Stimulated activated CD4-positive, alpha-beta T cell treated with anti-CD3 and anti-CD28 coated beads, TNF-alpha, amount 100 ng/mL, for 1 hour (primary cell): ENCODE measurements around the gene RPEL1.
A peak's percentile ranks its signal among the peaks of the same experiment; 100 is the strongest.

ENCODE experiments used
- DNase-seq, 3 donors: peaks; one replicate each; pipeline ENCODE4 v3.0.0-alpha.2; 2020; ENCODE audit warnings: low read depth in 3 of 3, low spot score in 1 of 3

Gene RPEL1

GRCh38 chr10:103278537-103278823 lies 32.8 kb downstream of the RPEL1 start:
- no peak for DNase-seq

GRCh38 chr10:103278862-103279298 lies 33.2 kb downstream of the RPEL1 start:
- peak in 1 of 3 donors; percentile 16 for DNase-seq

GRCh38 chr10:103280031-103280430 lies 34.3 kb downstream of the RPEL1 start:
- DNase-seq, result no peak

- no peak for DNase-seq
Observed at GRCh38 chr10:103280506-103280905, 34.8 kb downstream of the RPEL1 start.

- no peak for DNase-seq
Observed at GRCh38 chr10:103281753-103282152, 36.1 kb downstream of the RPEL1 start.

- DNase-seq, result no peak
Observed at GRCh38 chr10:103282961-103283360, 37.3 kb downstream of the RPEL1 start.

GRCh38 chr10:103284170-103284569 lies 38.5 kb downstream of the RPEL1 start:
- no peak for DNase-seq

- no peak for DNase-seq
Observed at GRCh38 chr10:103287992-103288391, 42.3 kb downstream of the RPEL1 start.

- no peak for DNase-seq
Observed at GRCh38 chr10:103291588-103291987, 45.9 kb downstream of the RPEL1 start.

GRCh38 chr10:103295374-103296015 lies 49.8 kb downstream of the RPEL1 start:
- no peak for DNase-seq
